NB4 (cell line): ENCODE results near the gene NCOR1.

Source experiments
- MYC ChIP-seq: IDR thresholded peaks from 2 replicates; pipeline ENCODE4 v1.6.1; 2011; ENCODE audit warnings: low read depth, low read length
- POLR2A ChIP-seq: IDR thresholded peaks from 2 replicates; pipeline ENCODE4 v1.6.1; 2011; ENCODE audit warnings: mild to moderate bottlenecking; ENCODE audit not compliant: insufficient read length; ENCODE audit errors: extremely low read depth
- TF ChIP-seq, protein P1 (sequence below): IDR thresholded peaks from one replicate; pipeline ENCODE4 v1.5.1; 2012; ENCODE audit warnings: low read depth, low read length
- TF ChIP-seq, protein P2 (sequence below): IDR thresholded peaks from 2 replicates; pipeline ENCODE4 v1.6.1; 2011; ENCODE audit warnings: low read depth, low read length

- TF ChIP-seq, protein P1, sequence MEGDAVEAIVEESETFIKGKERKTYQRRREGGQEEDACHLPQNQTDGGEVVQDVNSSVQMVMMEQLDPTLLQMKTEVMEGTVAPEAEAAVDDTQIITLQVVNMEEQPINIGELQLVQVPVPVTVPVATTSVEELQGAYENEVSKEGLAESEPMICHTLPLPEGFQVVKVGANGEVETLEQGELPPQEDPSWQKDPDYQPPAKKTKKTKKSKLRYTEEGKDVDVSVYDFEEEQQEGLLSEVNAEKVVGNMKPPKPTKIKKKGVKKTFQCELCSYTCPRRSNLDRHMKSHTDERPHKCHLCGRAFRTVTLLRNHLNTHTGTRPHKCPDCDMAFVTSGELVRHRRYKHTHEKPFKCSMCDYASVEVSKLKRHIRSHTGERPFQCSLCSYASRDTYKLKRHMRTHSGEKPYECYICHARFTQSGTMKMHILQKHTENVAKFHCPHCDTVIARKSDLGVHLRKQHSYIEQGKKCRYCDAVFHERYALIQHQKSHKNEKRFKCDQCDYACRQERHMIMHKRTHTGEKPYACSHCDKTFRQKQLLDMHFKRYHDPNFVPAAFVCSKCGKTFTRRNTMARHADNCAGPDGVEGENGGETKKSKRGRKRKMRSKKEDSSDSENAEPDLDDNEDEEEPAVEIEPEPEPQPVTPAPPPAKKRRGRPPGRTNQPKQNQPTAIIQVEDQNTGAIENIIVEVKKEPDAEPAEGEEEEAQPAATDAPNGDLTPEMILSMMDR: no peak
- TF ChIP-seq POLR2A (no peak), MYC (no peak)
- TF ChIP-seq, protein P2, sequence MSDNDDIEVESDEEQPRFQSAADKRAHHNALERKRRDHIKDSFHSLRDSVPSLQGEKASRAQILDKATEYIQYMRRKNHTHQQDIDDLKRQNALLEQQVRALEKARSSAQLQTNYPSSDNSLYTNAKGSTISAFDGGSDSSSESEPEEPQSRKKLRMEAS: no peak
Measured at GRCh38 chr17:15981646-15982580, 233.4 kb downstream of the NCOR1 start.
